GM12878 (cell line): ENCODE results near the gene ZNF816. TPM values are rescaled to one million over a fixed set of nuclear protein-coding genes. Genes with fewer than 3 reads are reported as not detected.

ENCODE experiments used
- ATAC-seq: fragments of 200-7000 bp; cut with Tn5 transposase; 3 replicates; pipeline ENCODE4 v1.9.1; 2020; ENCODE audit warnings: mild to moderate bottlenecking, moderate library complexity
- BruUV-seq: library from RNA; stranded (reverse); fragments of 400-500 nt; replicated peaks from 2 replicates; lab custom pipeline; 2021; lab: Mats Ljungman, UMichigan
- CTCF ChIA-PET: fragments of 300-600 bp; sonication (Branson Sonifier 250); formaldehyde crosslinking; extraction: SDS; loops from one replicate; lab custom pipeline; 2021; ENCODE audit warnings: inconsistent platforms; lab: Yijun Ruan, JAX
- POLR2A ChIA-PET: fragments of 350-600 bp; formaldehyde crosslinking; extraction: SDS; loops from one replicate; lab custom pipeline; 2021; ENCODE audit warnings: inconsistent platforms; lab: Charles Lee
- RAD21 ChIA-PET: fragments of 300-600 bp; sonication (Branson Sonifier 250); formaldehyde crosslinking; loops from one replicate; lab custom pipeline; 2023; ENCODE audit warnings: antibody characterized with exemption; ENCODE audit not compliant: unreplicated experiment; lab: Charles Lee
- SMC1A ChIA-PET: fragments of 300-600 bp; sonication (Branson Sonifier 250); formaldehyde crosslinking; loops from one replicate; lab custom pipeline; 2023; ENCODE audit not compliant: unreplicated experiment, uncharacterized antibody; lab: Charles Lee
- DNase-seq: peaks from one replicate; pipeline ENCODE4 v3.0.0-alpha.2; 2011; ENCODE audit warnings: low read depth, low spot score
- FAIRE-seq: peaks from 3 replicates; lab custom pipeline; 2011; peaks lifted over from hg19 to GRCh38; lab: Jason Lieb, UNC
- H2AFZ ChIP-seq: 2 replicates; pipeline ENCODE4 v1.6.0; 2011; ENCODE audit warnings: low read depth, low read length, control low read depth; ENCODE audit not compliant: control insufficient read depth
- H3K27ac ChIP-seq: 2 replicates; pipeline ENCODE4 v1.5.1; 2011; ENCODE audit warnings: control low read depth; ENCODE audit not compliant: control insufficient read depth, insufficient read depth
- H3K27me3 ChIP-seq, 2 experiments: replicated peaks in 1 of 2; 2 replicates each; pipeline versions ENCODE4 v1.6.0 to v1.6.1; 2011; ENCODE audit warnings: low read length in 1 of 2; ENCODE audit not compliant: control insufficient read depth in 2 of 2, insufficient read depth in 2 of 2
- H3K36me3 ChIP-seq, 2 experiments: 2 replicates each; pipeline ENCODE4 v1.5.1; 2011; ENCODE audit warnings: low read length in 1 of 2; ENCODE audit not compliant: control insufficient read depth in 2 of 2, insufficient read depth in 2 of 2
- H3K4me1 ChIP-seq: 2 replicates; pipeline ENCODE4 v1.6.1; 2011; ENCODE audit warnings: mild to moderate bottlenecking, low read length, moderate library complexity, mixed read lengths; ENCODE audit not compliant: control insufficient read depth, insufficient read depth
- H3K4me2 ChIP-seq: 2 replicates; pipeline ENCODE4 v1.6.0; 2011; ENCODE audit warnings: control low read depth; ENCODE audit not compliant: control insufficient read depth, insufficient read depth
- H3K4me3 ChIP-seq: fragments of 200-600 bp; sonication (generic); 2 replicates; pipeline ENCODE4 v1.5.1; 2016
- H3K79me2 ChIP-seq: 2 replicates; pipeline ENCODE4 v1.6.0; 2011; ENCODE audit warnings: low read length; ENCODE audit not compliant: control insufficient read depth, insufficient read depth
- H3K9ac ChIP-seq: 2 replicates; pipeline ENCODE4 v1.8.0; 2011; ENCODE audit warnings: low read length, control low read depth, mixed read lengths; ENCODE audit not compliant: control insufficient read depth, insufficient read depth
- H3K9me3 ChIP-seq: replicated peaks from 3 replicates; pipeline ENCODE4 v1.5.1; 2011; ENCODE audit warnings: mild to moderate bottlenecking, low read length; ENCODE audit not compliant: control insufficient read depth, insufficient read depth
- H4K20me1 ChIP-seq: 2 replicates; pipeline ENCODE4 v1.6.0; 2011; ENCODE audit not compliant: control insufficient read depth, insufficient read depth
- BHLHE40 ChIP-seq, 2 experiments: fragments of 450-650 bp in 1 of 2; IDR thresholded peaks; 2 replicates each; pipeline ENCODE4 v1.6.1; 2011 to 2017; ENCODE audit warnings: low read depth in 2 of 2, borderline replicate concordance in 1 of 2, improper control_type of control experiment in 1 of 2, low read length in 1 of 2, mild to moderate bottlenecking in 1 of 2
- CHD1 ChIP-seq: IDR thresholded peaks from 2 replicates; pipeline ENCODE4 v1.6.1; 2012; ENCODE audit warnings: low read depth, low read length, improper control_type of control experiment
- E4F1 ChIP-seq: fragments of 450-650 bp; IDR thresholded peaks from 2 replicates; pipeline ENCODE4 v1.6.1; 2018; ENCODE audit warnings: borderline replicate concordance, mild to moderate bottlenecking; ENCODE audit not compliant: partially characterized antibody
- HDAC2 ChIP-seq: fragments of 200-600 bp; sonication (generic); IDR thresholded peaks from 2 replicates; pipeline ENCODE4 v1.6.1; 2017
- IKZF1 ChIP-seq: fragments of 450-650 bp; conservative IDR thresholded peaks from 2 replicates; pipeline ENCODE4 v1.6.1; 2017; ENCODE audit warnings: antibody characterized with exemption, mild to moderate bottlenecking
- SREBF2 ChIP-seq: IDR thresholded peaks from 2 replicates; pipeline ENCODE4 v1.6.1; 2012; ENCODE audit warnings: mild to moderate bottlenecking, low read length
- WGBS: methylation state at CpG from one replicate; pipeline ENCODE4 v1.1.6; 2016; ENCODE audit warnings: low lambda C conversion rate; ENCODE audit not compliant: insufficient replicate concordance, insufficient coverage; ENCODE audit errors: missing lambda C conversion rate; 5-methylcytosine and 5-hydroxymethylcytosine counted together
- in situ Hi-C: fragments of 300-500 bp; cut with MboI; formaldehyde crosslinking; loops from 9 replicates; pipeline ENCODE4 v1.14.3; 2018; ENCODE audit warnings: mixed read lengths
- intact Hi-C: fragments of 100-400 bp; cut with micrococcal nuclease; formaldehyde crosslinking; loops from one replicate; pipeline ENCODE4 v1.14.2; 2022; ENCODE audit not compliant: unreplicated experiment
- polyA plus RNA-seq, 11 experiments: library from polyadenylated mRNA; depleted of rRNA in 4 of 11; unstranded in 6 of 11; stranded (reverse) in 5 of 11; fragments of >200 nt; fragmentation: Nextera tagmentation in 4 of 11; fragmentation: Illumina TruSeq in 1 of 11; extraction: Ambion mirVana in 4 of 11; extraction: Trizol in 1 of 11; gene quantifications; 1 replicate in 1 of 11; 2 replicates in 10 of 11; pipeline versions ENCODE4 v1.2.1 to v1.2.3, GENCODE V29; 2011 to 2016; ENCODE audit warnings: inconsistent platforms in 2 of 11, missing spikeins in 2 of 11, low read depth in 1 of 11
- total RNA-seq, 4 experiments: library from RNA; depleted of rRNA in 3 of 4; stranded (reverse); fragments of >200 nt in 3 of 4; fragmentation: Illumina TruSeq in 1 of 4; extraction: Trizol in 1 of 4; gene quantifications; 2 replicates each; pipeline versions ENCODE4 v1.2.1 to v1.2.3, GENCODE V29; 2013 to 2021
- TF ChIP-seq, protein P1 (sequence below): IDR thresholded peaks from 2 replicates; pipeline ENCODE4 v1.6.1; 2011; ENCODE audit warnings: borderline replicate concordance, low read depth, mild to moderate bottlenecking, moderate library complexity, low read length; ENCODE audit not compliant: insufficient read depth, poor library complexity, severe bottlenecking

ZNF816 gene
- total and polyA plus RNA-seq, 10 of the 15 experiments (the other 5 are each of a cell fraction or from before 2014, with no cell fraction given), result 4.0 to 15.6 (median 7.5) TPM

DNA sequence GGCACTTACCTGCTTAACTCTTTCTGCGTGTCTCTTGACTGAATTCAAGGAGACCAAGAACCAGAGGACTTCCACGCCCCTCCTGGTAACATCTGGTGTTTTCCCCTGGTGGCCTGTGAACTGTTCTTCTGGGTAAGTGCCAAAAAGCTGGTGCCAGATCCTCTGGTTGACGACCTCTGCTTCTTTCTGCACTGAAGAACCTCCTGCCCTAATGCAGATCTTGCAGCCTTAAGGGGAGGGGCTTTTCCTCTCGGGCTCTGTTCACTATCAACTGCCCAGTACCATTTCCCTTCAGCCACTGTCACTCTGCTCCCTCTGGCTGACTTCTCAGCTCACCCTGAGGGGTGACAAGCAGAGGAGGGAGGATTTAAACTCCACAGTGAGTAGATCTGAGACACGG lies 44.9 kb upstream of the ZNF816 start:
- ATAC-seq (no peak), DNase-seq (no peak), FAIRE-seq (no peak)
- RAD21 ChIA-PET, result no interaction called here
- H3K27ac ChIP-seq, result no peak overlapping the region
- in situ Hi-C loops (no loop called here), intact Hi-C loops (no loop called here)
- no peaks in the 10 kb centered on the region for H3K79me2 ChIP-seq
- SMC1A ChIA-PET, result interaction anchor here (1.6 kb wide), 1 partner anchor 14 kb away, joined by 3 read pairs; no protein-coding TSS in a partner anchor
- H4K20me1 ChIP-seq, result no peaks in the 10 kb centered on the region
- no TSS peak for BruUV-seq
- H2AFZ ChIP-seq, result no peak overlapping the region
- H3K9ac ChIP-seq, result no peak overlapping the region
- CTCF ChIA-PET, result interaction anchor here (1.1 kb wide), 1 partner anchor 94 kb away, joined by 3 read pairs; no protein-coding TSS in a partner anchor
- no peaks in the 10 kb centered on the region for H3K36me3 ChIP-seq
- H3K27me3 ChIP-seq, result no peaks in the 10 kb centered on the region
- POLR2A ChIA-PET, result no interaction called here
- no peak overlapping the region for H3K4me2 ChIP-seq
- H3K9me3 ChIP-seq, result no peaks in the 10 kb centered on the region; the same call in 1 of the 3 replicates
- no peaks in the 10 kb centered on the region for H3K4me1 ChIP-seq
- TF ChIP-seq E4F1 (no peak), SREBF2 (no peak), CHD1 (no peak), HDAC2 (no peak), IKZF1 (no peak)
- no peak overlapping the region for H3K4me3 ChIP-seq
- 3% methylated on average over 5 of the region's 5 CpGs for WGBS

DNA sequence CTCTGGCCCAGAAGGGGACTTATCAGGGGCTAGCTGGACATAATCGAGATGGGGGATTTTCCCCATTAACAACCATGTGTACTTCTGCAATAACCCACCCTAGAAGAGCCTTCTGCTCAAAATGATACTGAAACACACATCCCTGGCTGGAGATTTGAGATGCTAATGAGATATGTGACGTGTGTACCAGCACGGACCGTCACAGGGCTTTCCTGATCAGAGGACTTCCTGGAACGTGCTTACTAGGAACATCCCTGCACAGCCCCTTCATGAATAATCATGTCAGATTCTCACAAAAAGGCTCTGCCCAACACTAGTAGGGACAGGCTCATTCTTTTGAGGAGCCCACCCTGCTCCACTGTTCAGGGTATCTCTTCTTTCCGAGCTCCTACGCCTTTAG lies 44.5 kb upstream of the ZNF816 start:
- ChIA-PET CTCF (interaction anchor here (1.1 kb wide), 1 partner anchor 95 kb away, joined by 3 read pairs; no protein-coding TSS in a partner anchor), POLR2A (no interaction called here), SMC1A (interaction anchor here (1.6 kb wide), 1 partner anchor 13 kb away, joined by 3 read pairs; no protein-coding TSS in a partner anchor), RAD21 (no interaction called here)
- no peaks in the 10 kb centered on the region for H3K27me3 ChIP-seq
- no peaks in the 10 kb centered on the region for H3K4me1 ChIP-seq
- BruUV-seq, result no TSS peak
- TF ChIP-seq E4F1 (no peak), BHLHE40 (IDR thresholded peaks at IDR 0.05; ENCODE audit: borderline replicate concordance in 1 of 2, low read depth in 2 of 2, low read length in 1 of 2) (peak in 1 of 2 experiments; percentile 47; a peak in 1 of 4 replicates)
- TF ChIP-seq, protein P1, sequence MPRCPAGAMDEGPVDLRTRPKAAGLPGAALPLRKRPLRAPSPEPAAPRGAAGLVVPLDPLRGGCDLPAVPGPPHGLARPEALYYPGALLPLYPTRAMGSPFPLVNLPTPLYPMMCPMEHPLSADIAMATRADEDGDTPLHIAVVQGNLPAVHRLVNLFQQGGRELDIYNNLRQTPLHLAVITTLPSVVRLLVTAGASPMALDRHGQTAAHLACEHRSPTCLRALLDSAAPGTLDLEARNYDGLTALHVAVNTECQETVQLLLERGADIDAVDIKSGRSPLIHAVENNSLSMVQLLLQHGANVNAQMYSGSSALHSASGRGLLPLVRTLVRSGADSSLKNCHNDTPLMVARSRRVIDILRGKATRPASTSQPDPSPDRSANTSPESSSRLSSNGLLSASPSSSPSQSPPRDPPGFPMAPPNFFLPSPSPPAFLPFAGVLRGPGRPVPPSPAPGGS, result no peak
- H3K79me2 ChIP-seq, result no peaks in the 10 kb centered on the region
- no peak for ATAC-seq
- H3K36me3 ChIP-seq, result no peaks in the 10 kb centered on the region
- no peak overlapping the region for H3K9ac ChIP-seq
- no peak overlapping the region for H3K27ac ChIP-seq
- no peak for FAIRE-seq
- no peak for DNase-seq
- H3K9me3 ChIP-seq, result no peaks in the 10 kb centered on the region; the same call in 1 of the 3 replicates
- H3K4me3 ChIP-seq, result no peak overlapping the region
- intact Hi-C loops, result no loop called here
- in situ Hi-C loops, result no loop called here
- no peak overlapping the region for H2AFZ ChIP-seq
- WGBS, result 18% methylated on average over 7 of the region's 7 CpGs
- H3K4me2 ChIP-seq, result no peak overlapping the region
- H4K20me1 ChIP-seq, result no peaks in the 10 kb centered on the region
